Chondrocyte (in vitro differentiated cells): ENCODE data around the gene EMD. TPM values are rescaled to one million over a fixed set of nuclear protein-coding genes. Genes with fewer than 3 reads are reported as not detected.

ENCODE experiments used
- DNase-seq: peaks from one replicate; pipeline ENCODE4 v3.0.0; 2021; ENCODE audit warnings: mixed read lengths, low spot score
- H3K27ac Mint-ChIP-seq: one replicate; pipeline ENCODE4 v1.8.0; 2021; ENCODE audit warnings: mild to moderate bottlenecking, moderate library complexity, mixed read lengths; ENCODE audit not compliant: unreplicated experiment
- H3K27me3 Mint-ChIP-seq: 2 replicates; pipeline ENCODE4 v1.8.0; 2021; ENCODE audit warnings: low read depth, mixed read lengths
- H3K36me3 Mint-ChIP-seq: 2 replicates; pipeline ENCODE4 v1.8.0; 2021; ENCODE audit warnings: low read depth, mixed read lengths
- H3K4me1 Mint-ChIP-seq: 2 replicates; pipeline ENCODE4 v1.8.0; 2021; ENCODE audit warnings: low read depth, mild to moderate bottlenecking, mixed read lengths
- H3K4me3 Mint-ChIP-seq: one replicate; pipeline ENCODE4 v1.8.0; 2021; ENCODE audit warnings: mild to moderate bottlenecking, moderate library complexity, mixed read lengths; ENCODE audit not compliant: unreplicated experiment
- H3K9me3 Mint-ChIP-seq: 2 replicates; pipeline ENCODE4 v1.8.0; 2021; ENCODE audit warnings: low read depth, mixed read lengths
- total RNA-seq: library from RNA; stranded (reverse); gene quantifications from 3 replicates; pipeline ENCODE4 v1.2.1, GENCODE V29; 2021
- TF ChIP-seq, protein P1 (sequence below): fragments of 200-600 bp; sonication (generic); IDR thresholded peaks from 2 replicates; pipeline ENCODE4 v1.5.0; 2021; ENCODE audit warnings: antibody characterized with exemption, mild to moderate bottlenecking, moderate library complexity

EMD gene
- total RNA-seq, 1 donor from 2014 or later: 81.1 TPM

DNA sequence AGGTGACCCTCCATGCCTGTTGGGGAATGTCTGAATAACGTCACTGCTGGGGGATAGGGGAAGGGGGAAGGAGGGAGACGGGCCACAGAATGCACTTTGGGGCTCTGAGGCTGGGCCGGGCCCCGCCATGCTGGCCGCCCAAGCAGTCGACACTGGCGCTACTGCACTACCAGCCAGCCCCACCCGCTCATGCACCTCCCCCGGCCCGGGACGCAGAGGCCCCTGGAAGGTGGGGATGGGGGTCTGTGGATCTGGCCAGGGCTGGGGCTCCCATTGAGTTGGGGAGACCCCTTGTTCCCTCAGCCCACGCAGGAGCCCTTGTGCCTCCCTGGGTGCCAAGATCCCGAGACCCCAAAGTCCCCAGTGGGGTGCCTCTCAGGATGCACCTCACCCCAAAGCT, 22.5 kb upstream of the EMD start:
- DNase-seq: no peak
- Mint-ChIP-seq H3K4me3 (no peak overlapping the region), H3K9me3 (no peaks in the 10 kb centered on the region), H3K27ac (no peak overlapping the region), H3K36me3 (peaks cover 21% of the 10 kb centered on the region), H3K4me1 (peaks cover 14% of the 10 kb centered on the region), H3K27me3 (no peaks in the 10 kb centered on the region)
- TF ChIP-seq, protein P1, sequence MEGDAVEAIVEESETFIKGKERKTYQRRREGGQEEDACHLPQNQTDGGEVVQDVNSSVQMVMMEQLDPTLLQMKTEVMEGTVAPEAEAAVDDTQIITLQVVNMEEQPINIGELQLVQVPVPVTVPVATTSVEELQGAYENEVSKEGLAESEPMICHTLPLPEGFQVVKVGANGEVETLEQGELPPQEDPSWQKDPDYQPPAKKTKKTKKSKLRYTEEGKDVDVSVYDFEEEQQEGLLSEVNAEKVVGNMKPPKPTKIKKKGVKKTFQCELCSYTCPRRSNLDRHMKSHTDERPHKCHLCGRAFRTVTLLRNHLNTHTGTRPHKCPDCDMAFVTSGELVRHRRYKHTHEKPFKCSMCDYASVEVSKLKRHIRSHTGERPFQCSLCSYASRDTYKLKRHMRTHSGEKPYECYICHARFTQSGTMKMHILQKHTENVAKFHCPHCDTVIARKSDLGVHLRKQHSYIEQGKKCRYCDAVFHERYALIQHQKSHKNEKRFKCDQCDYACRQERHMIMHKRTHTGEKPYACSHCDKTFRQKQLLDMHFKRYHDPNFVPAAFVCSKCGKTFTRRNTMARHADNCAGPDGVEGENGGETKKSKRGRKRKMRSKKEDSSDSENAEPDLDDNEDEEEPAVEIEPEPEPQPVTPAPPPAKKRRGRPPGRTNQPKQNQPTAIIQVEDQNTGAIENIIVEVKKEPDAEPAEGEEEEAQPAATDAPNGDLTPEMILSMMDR: no peak

DNA sequence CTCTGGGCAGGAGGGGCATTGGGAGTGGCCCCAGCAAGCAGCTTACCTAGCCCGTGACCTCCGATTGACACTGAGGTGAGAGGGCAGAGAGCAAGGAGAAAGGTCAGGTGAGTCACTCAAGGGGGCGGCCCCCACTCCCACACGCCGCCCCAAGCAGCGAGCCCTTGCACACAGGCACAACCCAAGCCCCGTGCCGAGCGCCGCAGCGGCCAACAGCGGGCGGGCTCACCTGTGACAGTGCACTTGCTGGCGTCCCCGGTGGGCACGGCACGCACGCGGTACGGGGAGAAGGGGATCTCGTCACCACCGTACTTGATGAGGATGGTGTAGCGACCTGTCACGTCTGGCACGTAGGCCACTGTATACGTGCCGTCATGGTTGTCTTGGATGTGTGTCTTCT, 21.9 kb upstream of the EMD start:
- peaks cover 19% of the 10 kb centered on the region for H3K36me3 Mint-ChIP-seq
- H3K9me3 Mint-ChIP-seq: no peaks in the 10 kb centered on the region
- H3K27ac Mint-ChIP-seq: peak overlapping the region; percentile 73
- peaks cover 14% of the 10 kb centered on the region for H3K4me1 Mint-ChIP-seq
- no peak for DNase-seq
- H3K27me3 Mint-ChIP-seq: no peaks in the 10 kb centered on the region
- no peak overlapping the region for H3K4me3 Mint-ChIP-seq
- TF ChIP-seq, protein P1: no peak

DNA sequence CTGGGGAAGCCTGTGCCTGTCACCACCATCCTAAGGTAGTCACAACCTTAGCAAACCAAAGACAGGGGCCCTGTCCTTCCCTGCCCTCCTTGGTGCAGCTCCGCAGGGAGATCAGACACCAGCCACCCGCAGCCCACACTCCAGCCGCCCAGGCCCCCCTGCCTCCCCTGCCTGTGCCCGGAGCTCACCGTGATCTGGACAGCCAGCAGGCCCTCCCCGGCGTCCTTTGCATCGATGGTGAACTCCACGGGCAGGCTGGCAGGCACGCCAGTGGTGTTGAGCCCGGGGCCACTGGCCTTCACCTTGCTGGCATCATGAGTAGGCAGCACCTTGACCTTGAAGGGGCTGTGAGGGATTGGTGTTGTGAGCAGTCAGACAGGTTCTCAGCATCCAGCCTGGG, 21.1 kb upstream of the EMD start:
- Mint-ChIP-seq H3K4me3 (no peak overlapping the region), H3K27ac (no peak overlapping the region), H3K27me3 (no peaks in the 10 kb centered on the region), H3K4me1 (peaks cover 18% of the 10 kb centered on the region), H3K9me3 (no peaks in the 10 kb centered on the region), H3K36me3 (peaks cover 21% of the 10 kb centered on the region)
- no peak for DNase-seq
- TF ChIP-seq, protein P1: no peak

DNA sequence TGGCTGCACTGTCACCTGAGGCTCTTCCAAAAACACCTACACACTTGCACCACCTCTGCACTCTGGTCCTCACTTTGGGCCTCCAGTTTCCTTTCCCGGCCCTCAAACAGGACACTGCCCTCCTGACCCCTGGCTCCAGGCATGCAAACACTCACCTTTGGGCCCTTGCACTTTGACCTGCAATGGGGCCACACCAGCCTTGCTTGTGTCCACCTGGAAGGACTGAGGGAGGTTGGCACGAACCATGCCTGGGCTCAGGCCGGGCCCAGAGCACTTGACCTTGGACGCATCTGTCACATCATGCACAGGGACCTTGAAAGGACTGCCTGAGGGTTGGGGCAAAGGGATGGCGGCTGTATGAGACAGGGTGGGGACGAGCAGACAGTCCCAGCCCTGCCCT, 20.3 kb upstream of the EMD start:
- Mint-ChIP-seq H3K36me3 (peaks cover 22% of the 10 kb centered on the region), H3K27ac (peak overlapping the region; percentile 61), H3K9me3 (no peaks in the 10 kb centered on the region), H3K4me3 (peak overlapping the region; percentile 12), H3K27me3 (no peaks in the 10 kb centered on the region), H3K4me1 (peaks cover 20% of the 10 kb centered on the region)
- TF ChIP-seq, protein P1: no peak
- DNase-seq: no peak

DNA sequence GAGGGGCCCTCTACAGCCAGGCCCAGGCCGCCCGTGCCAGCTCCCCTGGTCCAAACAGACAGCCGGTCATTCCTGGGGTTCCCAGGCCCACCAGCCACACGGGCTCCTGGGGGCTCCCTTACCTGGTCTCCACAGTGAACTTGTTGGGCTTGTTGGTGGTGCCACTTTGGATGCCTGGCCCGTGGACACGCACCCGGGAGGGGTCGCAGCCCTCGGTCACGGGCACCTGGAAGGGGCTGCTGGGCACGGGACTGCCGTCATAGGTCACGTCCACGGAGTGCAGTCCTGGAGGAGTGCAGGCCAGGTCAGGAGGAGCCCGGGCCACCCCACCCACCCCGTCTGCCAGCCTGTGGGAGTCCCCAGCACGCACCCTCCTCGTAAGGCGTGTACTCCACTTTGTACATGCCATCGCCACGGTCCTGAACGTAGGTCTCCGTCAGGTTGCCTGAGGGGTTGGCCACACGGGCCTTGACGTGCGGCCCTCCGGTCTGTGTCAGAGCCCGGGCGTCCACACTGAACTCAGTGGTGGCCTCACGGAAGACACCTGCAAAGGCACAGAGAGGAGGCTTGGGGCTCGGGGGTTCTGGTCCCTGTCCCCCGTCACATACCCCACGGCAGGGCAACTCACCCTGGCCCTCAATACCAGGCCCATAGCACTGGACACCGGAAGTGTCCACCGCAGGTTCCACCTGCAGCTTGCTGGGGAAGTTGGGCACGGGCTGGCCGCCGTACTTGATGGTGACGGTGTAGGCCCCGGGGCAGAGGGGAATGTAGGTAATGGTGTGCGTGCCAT, 19.5 kb upstream of the EMD start:
- H3K4me1 Mint-ChIP-seq: peaks cover 22% of the 10 kb centered on the region
- H3K36me3 Mint-ChIP-seq: peaks cover 22% of the 10 kb centered on the region
- H3K27me3 Mint-ChIP-seq: no peaks in the 10 kb centered on the region
- no peaks in the 10 kb centered on the region for H3K9me3 Mint-ChIP-seq
- TF ChIP-seq, protein P1: no peak
- H3K27ac Mint-ChIP-seq: no peak overlapping the region
- no peak for DNase-seq
- no peak overlapping the region for H3K4me3 Mint-ChIP-seq
